A549 (cell line): Measurements from ENCODE around the gene SPPL3. TPM values are rescaled to one million over a fixed set of nuclear protein-coding genes. Genes with fewer than 3 reads are reported as not detected.

Experiments
- ATAC-seq, 2 experiments: fragments of 200-7000 bp in 1 of 2; fragments of >200 bp in 1 of 2; cut with Nextera tagmentation in 1 of 2; cut with Tn5 transposase in 1 of 2; 3 replicates each; pipeline versions ENCODE4 v1.8.0 to v1.9.1; 2018 to 2020; ENCODE audit warnings: mild to moderate bottlenecking in 1 of 2, moderate library complexity in 1 of 2
- CTCF ChIA-PET: fragments of 300-600 bp; sonication (Branson Sonifier 250); formaldehyde crosslinking; extraction: SDS; loops from one replicate; lab custom pipeline; 2021; ENCODE audit warnings: antibody characterized with exemption, inconsistent platforms; lab: Yijun Ruan, JAX
- POLR2A ChIA-PET: fragments of 350-600 bp; formaldehyde crosslinking; extraction: SDS; loops from one replicate; lab custom pipeline; 2021; ENCODE audit warnings: antibody characterized with exemption, inconsistent platforms; lab: Yijun Ruan, JAX
- DNase-seq, 2 experiments: peaks; one replicate each; pipeline versions ENCODE4 v3.0.0 to v3.0.0-alpha.2; 2011 to 2016; ENCODE audit warnings: low read depth in 1 of 2, low spot score in 1 of 2
- FAIRE-seq: peaks from 2 replicates; lab custom pipeline; 2011; peaks lifted over from hg19 to GRCh38; lab: Jason Lieb, UNC
- H3K27ac ChIP-seq, 2 experiments: fragments of >200 bp; sonication (Bioruptor Twin); formaldehyde crosslinking; 3 replicates each; pipeline ENCODE4 v1.5.1; 2016 to 2017
- H3K4me1 ChIP-seq: fragments of >200 bp; sonication (Bioruptor Twin); formaldehyde crosslinking; 3 replicates; pipeline ENCODE4 v1.6.1; 2016
- H3K4me2 ChIP-seq: fragments of >200 bp; sonication (Bioruptor Twin); formaldehyde crosslinking; 3 replicates; pipeline ENCODE4 v1.6.1; 2016
- H3K4me3 ChIP-seq: fragments of >200 bp; sonication (Bioruptor Twin); formaldehyde crosslinking; 3 replicates; pipeline ENCODE4 v1.5.1; 2016
- H3K9me3 ChIP-seq: fragments of >200 bp; sonication (Bioruptor Twin); formaldehyde crosslinking; 3 replicates; pipeline ENCODE4 v1.6.1; 2016
- BHLHE40 ChIP-seq: IDR thresholded peaks from 2 replicates; pipeline ENCODE4 v1.6.1; 2012; ENCODE audit warnings: low read depth, low read length, inconsistent platforms
- CBX2 ChIP-seq: fragments of 200-600 bp; sonication (generic); IDR thresholded peaks from 2 replicates; pipeline ENCODE4 v1.6.1; 2016; ENCODE audit warnings: low read depth, mild to moderate bottlenecking, borderline replicate concordance
- CHD4 ChIP-seq: fragments of 200-600 bp; sonication (generic); IDR thresholded peaks from 2 replicates; pipeline ENCODE4 v1.6.1; 2016; ENCODE audit warnings: antibody characterized with exemption, mild to moderate bottlenecking, borderline replicate concordance
- ESRRA ChIP-seq: fragments of 150-350 bp; IDR thresholded peaks from 2 replicates; pipeline ENCODE4 v1.6.1; 2014; ENCODE audit warnings: mild to moderate bottlenecking, low read length, borderline replicate concordance
- FOSB ChIP-seq: fragments of 250-450 bp; sonication (Bioruptor Pico); IDR thresholded peaks from 2 replicates; pipeline ENCODE4 v1.5.0; 2020; ENCODE audit warnings: mild to moderate bottlenecking, moderate library complexity
- HDAC2 ChIP-seq: fragments of 200-600 bp; sonication (generic); IDR thresholded peaks from 2 replicates; pipeline ENCODE4 v1.6.1; 2016
- HEYL ChIP-seq: fragments of 250-450 bp; sonication (Bioruptor Pico); IDR thresholded peaks from 2 replicates; pipeline ENCODE4 v1.8.0; 2021; ENCODE audit warnings: mild to moderate bottlenecking, moderate library complexity
- HOXB5 ChIP-seq: fragments of 250-450 bp; sonication (Bioruptor Pico); IDR thresholded peaks from 2 replicates; pipeline ENCODE4 v1.5.0; 2020; ENCODE audit warnings: mild to moderate bottlenecking, moderate library complexity
- JUN ChIP-seq, 2 experiments: fragments of >200 bp; sonication (Bioruptor Twin); formaldehyde crosslinking; IDR thresholded peaks; 2 replicates in 1 of 2; 3 replicates in 1 of 2; pipeline ENCODE4 v1.6.1; 2016 to 2017
- JUNB ChIP-seq: fragments of >200 bp; sonication (Bioruptor Twin); formaldehyde crosslinking; IDR thresholded peaks from 2 replicates; pipeline ENCODE4 v1.6.1; 2016
- NFE2L2 ChIP-seq: fragments of 150-350 bp; conservative IDR thresholded peaks from 2 replicates; pipeline ENCODE4 v1.6.1; 2014; ENCODE audit warnings: low read length
- POLR2AphosphoS2 ChIP-seq: conservative IDR thresholded peaks from 2 replicates; pipeline ENCODE4 v1.6.1; 2012; ENCODE audit warnings: low read length, improper control_type of control experiment, inconsistent platforms
- RAD21 ChIP-seq, 2 experiments: fragments of >200 bp in 1 of 2; sonication (Bioruptor Twin) in 1 of 2; formaldehyde crosslinking in 1 of 2; IDR thresholded peaks in 1 of 2; conservative IDR thresholded peaks in 1 of 2; 2 replicates in 1 of 2; 3 replicates in 1 of 2; pipeline ENCODE4 v1.6.1; 2012 to 2018; ENCODE audit warnings: inconsistent platforms in 1 of 2
- RARB ChIP-seq: fragments of 250-450 bp; sonication (Bioruptor Pico); IDR thresholded peaks from 2 replicates; pipeline ENCODE4 v1.8.0; 2021; ENCODE audit warnings: mild to moderate bottlenecking, moderate library complexity
- RCOR1 ChIP-seq: fragments of 150-350 bp; IDR thresholded peaks from 2 replicates; pipeline ENCODE4 v1.6.1; 2014; ENCODE audit warnings: antibody characterized with exemption, low read length, low read depth
- ZNF302 ChIP-seq: fragments of 250-450 bp; sonication (Bioruptor Pico); IDR thresholded peaks from 2 replicates; pipeline ENCODE4 v1.9.0; 2021; ENCODE audit warnings: inconsistent platforms, mild to moderate bottlenecking, moderate library complexity
- WGBS: methylation state at CpG from one replicate; pipeline ENCODE4 v1.1.6; 2017; ENCODE audit errors: missing lambda C conversion rate; 5-methylcytosine and 5-hydroxymethylcytosine counted together
- polyA plus RNA-seq, 4 experiments: library from polyadenylated mRNA; depleted of rRNA in 3 of 4; stranded (reverse); fragments of >200 nt; fragmentation: RNase III in 1 of 4; extraction: RNeasy Plus Mini Kit Qiagen cat#74134 plus additional on column Dnase treatment in 1 of 4; gene quantifications; 2 replicates in 3 of 4; 3 replicates in 1 of 4; pipeline ENCODE4 v1.2.3, GENCODE V29; 2011 to 2017
- TF ChIP-seq, protein P1 (sequence below): fragments of 250-450 bp; sonication (Bioruptor Pico); IDR thresholded peaks from 2 replicates; pipeline ENCODE4 v1.5.0; 2021; ENCODE audit warnings: mild to moderate bottlenecking, moderate library complexity, borderline replicate concordance
- TF ChIP-seq, protein P2 (sequence below): fragments of 250-450 bp; sonication (Bioruptor Pico); IDR thresholded peaks from 2 replicates; pipeline ENCODE4 v1.5.0; 2020; ENCODE audit warnings: low read depth, mild to moderate bottlenecking, moderate library complexity
- TF ChIP-seq, protein P3 (sequence below): fragments of 150-350 bp; IDR thresholded peaks from 2 replicates; pipeline ENCODE4 v1.6.1; 2014; ENCODE audit warnings: low read depth, mild to moderate bottlenecking, low read length

SPPL3 gene
- polyA plus RNA-seq, 2 of the 4 experiments (the other 2 are of a cell fraction): 25.0 to 26.6 TPM

DNA sequence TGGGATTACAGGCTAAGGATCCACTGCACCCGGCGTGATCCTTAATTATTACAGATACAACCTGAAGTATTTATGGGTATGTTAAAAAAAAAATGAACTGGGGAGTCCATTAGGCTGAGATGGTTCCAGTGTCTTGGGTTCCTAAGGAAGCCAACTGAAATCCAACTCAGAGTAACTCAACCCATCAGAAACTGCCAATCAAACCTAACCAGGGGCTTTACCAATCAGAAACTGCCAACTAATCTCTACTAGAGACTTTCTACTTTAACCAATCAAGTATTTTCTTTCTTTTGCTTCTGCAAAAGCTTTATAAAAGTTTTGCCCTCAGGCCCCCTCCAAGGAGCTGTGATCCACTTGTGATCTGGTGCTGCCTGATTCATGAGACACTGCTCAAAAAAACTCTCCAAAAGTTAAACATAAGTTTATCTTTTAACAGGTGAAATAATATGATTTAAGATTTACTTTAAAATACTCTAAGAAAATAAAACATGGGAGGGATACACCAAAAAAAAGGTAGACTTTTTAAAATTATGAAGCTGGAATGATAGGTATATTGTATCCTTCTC, 90.5 kb downstream of the SPPL3 start:
- POLR2A ChIA-PET: no interaction called here
- TF ChIP-seq FOSB (CRISPR knock-in tag) (no peak), CHD4 (no peak), RAD21 (conservative IDR thresholded peaks at IDR 0.05 in 1 of 2, IDR thresholded peaks at IDR 0.05 in 1 of 2) (no peak), ZNF302 (no peak)
- TF ChIP-seq, protein P1, sequence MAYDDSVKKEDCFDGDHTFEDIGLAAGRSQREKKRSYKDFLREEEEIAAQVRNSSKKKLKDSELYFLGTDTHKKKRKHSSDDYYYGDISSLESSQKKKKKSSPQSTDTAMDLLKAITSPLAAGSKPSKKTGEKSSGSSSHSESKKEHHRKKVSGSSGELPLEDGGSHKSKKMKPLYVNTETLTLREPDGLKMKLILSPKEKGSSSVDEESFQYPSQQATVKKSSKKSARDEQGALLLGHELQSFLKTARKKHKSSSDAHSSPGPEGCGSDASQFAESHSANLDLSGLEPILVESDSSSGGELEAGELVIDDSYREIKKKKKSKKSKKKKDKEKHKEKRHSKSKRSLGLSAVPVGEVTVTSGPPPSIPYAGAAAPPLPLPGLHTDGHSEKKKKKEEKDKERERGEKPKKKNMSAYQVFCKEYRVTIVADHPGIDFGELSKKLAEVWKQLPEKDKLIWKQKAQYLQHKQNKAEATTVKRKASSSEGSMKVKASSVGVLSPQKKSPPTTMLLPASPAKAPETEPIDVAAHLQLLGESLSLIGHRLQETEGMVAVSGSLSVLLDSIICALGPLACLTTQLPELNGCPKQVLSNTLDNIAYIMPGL (CRISPR knock-in tag): no peak
- TF ChIP-seq, protein P2, sequence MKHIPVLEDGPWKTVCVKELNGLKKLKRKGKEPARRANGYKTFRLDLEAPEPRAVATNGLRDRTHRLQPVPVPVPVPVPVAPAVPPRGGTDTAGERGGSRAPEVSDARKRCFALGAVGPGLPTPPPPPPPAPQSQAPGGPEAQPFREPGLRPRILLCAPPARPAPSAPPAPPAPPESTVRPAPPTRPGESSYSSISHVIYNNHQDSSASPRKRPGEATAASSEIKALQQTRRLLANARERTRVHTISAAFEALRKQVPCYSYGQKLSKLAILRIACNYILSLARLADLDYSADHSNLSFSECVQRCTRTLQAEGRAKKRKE (CRISPR knock-in tag): no peak
- Histone ChIP-seq H3K27ac (no peak overlapping the region), H3K4me3 (no peak overlapping the region), H3K4me1 (no peaks in the 10 kb centered on the region), H3K4me2 (no peak overlapping the region), H3K9me3 (no peaks in the 10 kb centered on the region)
- no peak for FAIRE-seq
- WGBS: 97% methylated on average over 2 of the region's 2 CpGs
- ATAC-seq: no peak
- DNase-seq: no peak
- CTCF ChIA-PET: no interaction called here

DNA sequence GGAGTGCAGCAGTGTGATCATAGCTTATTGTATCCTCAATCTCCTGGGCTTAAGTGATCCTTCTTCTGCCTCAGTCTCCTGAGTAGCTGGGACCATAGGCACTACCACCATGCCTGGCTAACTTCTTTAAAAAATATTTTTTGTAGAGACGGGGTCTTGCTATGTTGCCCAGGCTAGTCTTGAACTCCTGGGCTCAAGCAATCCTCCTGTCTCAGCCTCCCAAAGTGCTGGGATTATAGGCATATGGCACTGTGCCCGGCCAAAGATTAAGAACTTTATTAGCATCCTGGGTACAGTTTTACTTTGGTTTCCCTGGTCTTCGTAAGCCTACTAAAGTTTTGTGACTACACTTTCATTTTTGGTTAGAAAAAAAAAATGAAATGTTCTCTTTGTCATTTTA, 94.1 kb downstream of the SPPL3 start:
- H3K4me2 ChIP-seq: no peak overlapping the region
- 96% methylated on average over 3 of the region's 3 CpGs for WGBS
- ATAC-seq: no peak
- ChIA-PET CTCF (no interaction called here), POLR2A (no interaction called here)
- H3K4me3 ChIP-seq: no peak overlapping the region
- H3K9me3 ChIP-seq: no peaks in the 10 kb centered on the region
- no peak overlapping the region for H3K27ac ChIP-seq
- FAIRE-seq: no peak
- no peaks in the 10 kb centered on the region for H3K4me1 ChIP-seq
- DNase-seq: no peak
- TF ChIP-seq JUNB (no peak), RAD21 (conservative IDR thresholded peaks at IDR 0.05 in 1 of 2, IDR thresholded peaks at IDR 0.05 in 1 of 2) (no peak), RARB (no peak)
- TF ChIP-seq, protein P3, sequence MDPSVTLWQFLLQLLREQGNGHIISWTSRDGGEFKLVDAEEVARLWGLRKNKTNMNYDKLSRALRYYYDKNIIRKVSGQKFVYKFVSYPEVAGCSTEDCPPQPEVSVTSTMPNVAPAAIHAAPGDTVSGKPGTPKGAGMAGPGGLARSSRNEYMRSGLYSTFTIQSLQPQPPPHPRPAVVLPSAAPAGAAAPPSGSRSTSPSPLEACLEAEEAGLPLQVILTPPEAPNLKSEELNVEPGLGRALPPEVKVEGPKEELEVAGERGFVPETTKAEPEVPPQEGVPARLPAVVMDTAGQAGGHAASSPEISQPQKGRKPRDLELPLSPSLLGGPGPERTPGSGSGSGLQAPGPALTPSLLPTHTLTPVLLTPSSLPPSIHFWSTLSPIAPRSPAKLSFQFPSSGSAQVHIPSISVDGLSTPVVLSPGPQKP: no peak

DNA sequence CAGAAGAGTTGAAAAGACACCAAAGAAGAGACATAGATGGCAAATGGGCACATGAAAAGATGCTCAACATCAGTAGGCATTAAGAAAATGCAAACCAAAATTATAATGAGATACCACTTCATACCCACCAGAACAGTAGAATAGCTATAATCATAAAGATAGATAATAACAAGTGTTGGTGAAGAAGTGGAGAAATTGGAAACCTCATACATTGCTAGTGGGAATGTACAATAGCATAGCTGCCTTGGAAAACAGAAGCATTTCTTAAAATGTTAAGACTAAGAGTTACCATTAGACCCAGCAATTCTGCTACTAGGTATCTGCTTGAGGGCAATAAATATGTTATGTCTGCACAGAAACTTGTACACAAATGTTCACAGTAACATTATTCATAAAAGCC, 99.7 kb downstream of the SPPL3 start:
- no peak overlapping the region for H3K4me2 ChIP-seq
- FAIRE-seq (peak; percentile 13), DNase-seq (no peak), ATAC-seq (no peak)
- no peak for TF ChIP-seq RAD21 (conservative IDR thresholded peaks at IDR 0.05 in 1 of 2, IDR thresholded peaks at IDR 0.05 in 1 of 2)
- no peak for TF ChIP-seq RCOR1
- no peak for TF ChIP-seq JUN (IDR thresholded peaks at IDR 0.05)
- no peak for TF ChIP-seq NFE2L2
- no peak for TF ChIP-seq JUNB
- TF ChIP-seq HEYL (CRISPR knock-in tag): no peak
- no peak for TF ChIP-seq CBX2
- TF ChIP-seq BHLHE40: no peak
- no peak for TF ChIP-seq HOXB5 (CRISPR knock-in tag)
- TF ChIP-seq HDAC2: no peak
- no peak for TF ChIP-seq POLR2AphosphoS2
- no peak for TF ChIP-seq ESRRA
- H3K4me3 ChIP-seq: no peak overlapping the region
- ChIA-PET CTCF (no interaction called here), POLR2A (no interaction called here)
- no peaks in the 10 kb centered on the region for H3K9me3 ChIP-seq
- no peaks in the 10 kb centered on the region for H3K4me1 ChIP-seq
- H3K27ac ChIP-seq: no peak overlapping the region
